Activated T-cell treated with anti-CD3 and anti-CD28 coated beads, Interleukin-2, amount 50 U/mL, for 1 hour (primary cell): ENCODE measurements around the gene RIOK3.
"Not testable (repeated sequence)": the region's sequence is repeated elsewhere in the genome, so short reads cannot be mapped to it uniquely, and the experiment has no call there.

Experiments used
- DNase-seq: peaks from one replicate; pipeline ENCODE4 v3.0.0-alpha.2; 2020

The RIOK3 gene

GRCh38 chr18:23499291-23499781 is 46.2 kb downstream of the RIOK3 start:
- DNase-seq: no peak

GRCh38 chr18:23501626-23502025 is 48.5 kb downstream of the RIOK3 start:
- no peak for DNase-seq

- no peak for DNase-seq
Observed at GRCh38 chr18:23502516-23503037, 49.5 kb downstream of the RIOK3 start.

GRCh38 chr18:23503038-23503962 is 50.2 kb downstream of the RIOK3 start, which contains the start of gene RMC1:
Gene RMC1, plus strand, starts transcription at chr18:23503511. Its CDS starts 108 bp downstream, at chr18:23503619.
- DNase-seq: peak; percentile 99

GRCh38 chr18:23503963-23504344 is 50.9 kb downstream of the RIOK3 start:
- no peak for DNase-seq

GRCh38 chr18:23504720-23505119 is 51.6 kb downstream of the RIOK3 start:
- no peak for DNase-seq

- DNase-seq: no peak
Observed at GRCh38 chr18:23506393-23506792, 53.3 kb downstream of the RIOK3 start.

- DNase-seq: not testable (repeated sequence)
Observed at GRCh38 chr18:23510923-23511322, 57.8 kb downstream of the RIOK3 start.

GRCh38 chr18:23512216-23512615 is 59.1 kb downstream of the RIOK3 start:
- not testable (repeated sequence) for DNase-seq

- no peak for DNase-seq
Observed at GRCh38 chr18:23512641-23513040, 59.6 kb downstream of the RIOK3 start.

GRCh38 chr18:23515911-23516546 is 62.9 kb downstream of the RIOK3 start:
- DNase-seq: peak; percentile 70

- DNase-seq: no peak
Observed at GRCh38 chr18:23519734-23520133, 66.6 kb downstream of the RIOK3 start.

- DNase-seq: no peak
Observed at GRCh38 chr18:23521271-23521670, 68.2 kb downstream of the RIOK3 start.

- DNase-seq: no peak
Observed at GRCh38 chr18:23521907-23522306, 68.8 kb downstream of the RIOK3 start.

GRCh38 chr18:23523429-23524212 is 70.5 kb downstream of the RIOK3 start:
- no peak for DNase-seq

- DNase-seq: no peak
Observed at GRCh38 chr18:23524213-23524707, 71.2 kb downstream of the RIOK3 start.

GRCh38 chr18:23526501-23527063 is 73.5 kb downstream of the RIOK3 start:
- no peak for DNase-seq

GRCh38 chr18:23528580-23529472 is 75.7 kb downstream of the RIOK3 start:
- DNase-seq: no peak

GRCh38 chr18:23529604-23530003 is 76.5 kb downstream of the RIOK3 start:
- no peak for DNase-seq

GRCh38 chr18:23530195-23530594 is 77.1 kb downstream of the RIOK3 start:
- no peak for DNase-seq

- no peak for DNase-seq
Observed at GRCh38 chr18:23531912-23532311, 78.8 kb downstream of the RIOK3 start.
